ENCODE results near the gene ENTPD3. TPM values are rescaled to one million over a fixed set of nuclear protein-coding genes. Genes with fewer than 3 reads are reported as not detected.

ENTPD3 gene
- total RNA-seq, 1 experiment from 2014 or later: not detected

DNA sequence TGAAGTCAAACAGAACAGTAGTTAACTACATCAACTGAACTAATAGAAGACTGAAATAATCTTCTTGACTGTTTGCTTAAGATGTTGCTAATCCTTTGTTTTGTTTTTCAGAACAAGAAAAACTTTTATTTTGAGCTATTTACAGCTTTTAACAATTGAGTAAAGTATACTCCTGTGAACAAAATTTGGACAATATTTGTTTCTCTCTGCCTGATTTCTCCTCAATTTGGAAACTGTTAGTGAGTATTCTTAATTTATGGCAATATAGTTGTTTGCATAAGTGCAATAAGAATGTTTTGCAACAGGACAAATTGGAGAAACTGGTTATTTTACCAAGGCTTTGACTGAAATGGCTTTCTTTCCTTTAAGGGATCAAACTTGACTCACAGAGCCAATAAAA is 36.5 kb upstream of the ENTPD3 start:
- Histone ChIP-seq H4K8ac (replicated peaks; ENCODE audit: insufficient read length, low read depth, low read length) (no peak overlapping the region), H3K23me2 (ENCODE audit: insufficient read length, low read depth, low read length, poor library complexity, severe bottlenecking) (no peaks in the 10 kb centered on the region), H3K4me2 (ENCODE audit: insufficient read depth, insufficient read length, low read length) (no peak overlapping the region), H2BK15ac (ENCODE audit: low read depth, low read length) (no peak overlapping the region), H2BK20ac (ENCODE audit: low read depth, low read length, poor library complexity, severe bottlenecking) (no peak overlapping the region), H2AFZ (ENCODE audit: low read length) (no peak overlapping the region), H3K27me3 (ENCODE audit: insufficient read depth, low read length) (no peaks in the 10 kb centered on the region), H3K79me1 (ENCODE audit: insufficient read depth, low read depth, low read length, poor library complexity, severe bottlenecking) (no peaks in the 10 kb centered on the region), H3K9ac (ENCODE audit: extremely low read depth, insufficient read length, low read length) (no peak overlapping the region), H3K79me2 (ENCODE audit: insufficient read depth, low read length) (no peaks in the 10 kb centered on the region), H4K5ac (ENCODE audit: insufficient read length, low read depth, low read length) (no peak overlapping the region), H4K20me1 (ENCODE audit: control insufficient read depth, insufficient read depth, insufficient read length) (no peaks in the 10 kb centered on the region), H2BK12ac (ENCODE audit: insufficient read length, low read depth, low read length) (no peak overlapping the region), H3K18ac (ENCODE audit: insufficient read length, low read depth, low read length) (no peak overlapping the region), H3K14ac (ENCODE audit: insufficient read depth, low read length) (no peak overlapping the region), H3K4me1 (ENCODE audit: insufficient read depth, low read length) (no peaks in the 10 kb centered on the region), H2AK5ac (ENCODE audit: insufficient read length, low read length) (no peak overlapping the region), H3K27ac (ENCODE audit: insufficient read length, low read depth, low read length) (no peak overlapping the region), H2BK5ac (ENCODE audit: insufficient read length, low read length) (no peak overlapping the region), H2BK120ac (ENCODE audit: low read depth, low read length, poor library complexity, severe bottlenecking) (no peak overlapping the region), H3K56ac (ENCODE audit: insufficient read length, low read depth, low read length) (no peak overlapping the region), H3K9me3 (ENCODE audit: control insufficient read depth, low read depth, low read length) (no peaks in the 10 kb centered on the region), H4K91ac (ENCODE audit: insufficient read length, low read depth, low read length) (no peak overlapping the region), H3T11ph (ENCODE audit: low read length) (no peak overlapping the region), H3K23ac (ENCODE audit: insufficient read length, low read depth, low read length) (no peak overlapping the region), H3K4ac (ENCODE audit: low read depth, low read length) (no peak overlapping the region)
- TF ChIP-seq, protein P1, sequence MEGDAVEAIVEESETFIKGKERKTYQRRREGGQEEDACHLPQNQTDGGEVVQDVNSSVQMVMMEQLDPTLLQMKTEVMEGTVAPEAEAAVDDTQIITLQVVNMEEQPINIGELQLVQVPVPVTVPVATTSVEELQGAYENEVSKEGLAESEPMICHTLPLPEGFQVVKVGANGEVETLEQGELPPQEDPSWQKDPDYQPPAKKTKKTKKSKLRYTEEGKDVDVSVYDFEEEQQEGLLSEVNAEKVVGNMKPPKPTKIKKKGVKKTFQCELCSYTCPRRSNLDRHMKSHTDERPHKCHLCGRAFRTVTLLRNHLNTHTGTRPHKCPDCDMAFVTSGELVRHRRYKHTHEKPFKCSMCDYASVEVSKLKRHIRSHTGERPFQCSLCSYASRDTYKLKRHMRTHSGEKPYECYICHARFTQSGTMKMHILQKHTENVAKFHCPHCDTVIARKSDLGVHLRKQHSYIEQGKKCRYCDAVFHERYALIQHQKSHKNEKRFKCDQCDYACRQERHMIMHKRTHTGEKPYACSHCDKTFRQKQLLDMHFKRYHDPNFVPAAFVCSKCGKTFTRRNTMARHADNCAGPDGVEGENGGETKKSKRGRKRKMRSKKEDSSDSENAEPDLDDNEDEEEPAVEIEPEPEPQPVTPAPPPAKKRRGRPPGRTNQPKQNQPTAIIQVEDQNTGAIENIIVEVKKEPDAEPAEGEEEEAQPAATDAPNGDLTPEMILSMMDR (conservative IDR thresholded peaks at IDR 0.05): no peak
- Mint-ChIP-seq H3K4me1 (no peaks in the 10 kb centered on the region), H3K27me3 (ENCODE audit: low read depth) (peaks cover 2% of the 10 kb centered on the region), H3K36me3 (ENCODE audit: insufficient read depth in 1 of 3, low read depth in 3 of 3) (peaks cover 0 to 6% (median 4%) of the 10 kb centered on the region in 3 experiments; a peak in 5 of 7 replicates), H3K9me3 (peaks cover 19 to 28% of the 10 kb centered on the region in 2 experiments), H3K27ac (no peak overlapping the region), H3K4me3 (no peak overlapping the region)
- DNase-seq: no peak

Data from H9 (cell line).